GM21786 (cell line): ENCODE results near the gene TMEM132C.

ENCODE experiments used
- ATAC-seq: cut with Tn5 transposase; IDR thresholded peaks from one replicate; pipeline ENCODE4 v1.9.1; 2021; ENCODE audit not compliant: unreplicated experiment

TMEM132C gene

DNA sequence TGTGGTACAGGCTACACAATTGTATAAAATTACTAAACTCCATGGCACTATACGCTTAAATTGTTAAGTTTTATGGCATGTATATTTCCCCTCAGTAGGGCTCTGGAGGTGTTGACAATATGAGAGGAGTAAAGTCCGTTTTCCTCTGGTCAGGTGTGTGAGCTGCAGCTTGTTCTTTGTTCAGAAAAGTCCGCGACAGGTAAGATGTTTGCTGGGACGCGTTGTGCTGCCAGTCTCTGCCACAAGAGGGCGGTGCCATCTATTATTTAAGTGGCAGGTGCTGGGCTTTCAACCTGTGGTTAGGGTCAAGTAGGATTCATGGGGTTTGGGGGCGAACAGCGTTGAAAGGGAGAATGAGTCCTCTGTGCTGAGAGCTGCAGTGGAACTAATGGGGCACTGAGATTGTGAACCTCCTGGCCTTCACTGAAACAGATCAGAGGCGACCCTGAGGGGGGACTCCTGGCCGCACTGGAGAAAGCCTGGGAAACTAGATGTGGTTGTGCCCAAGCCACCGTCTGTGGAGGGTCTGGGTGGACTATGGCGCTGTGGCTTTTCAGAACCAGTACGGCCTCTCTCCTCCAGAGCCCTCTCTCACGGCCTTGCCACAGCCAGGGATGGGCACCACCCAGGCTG, 377.8 kb downstream of the TMEM132C start:
- no peak for ATAC-seq

DNA sequence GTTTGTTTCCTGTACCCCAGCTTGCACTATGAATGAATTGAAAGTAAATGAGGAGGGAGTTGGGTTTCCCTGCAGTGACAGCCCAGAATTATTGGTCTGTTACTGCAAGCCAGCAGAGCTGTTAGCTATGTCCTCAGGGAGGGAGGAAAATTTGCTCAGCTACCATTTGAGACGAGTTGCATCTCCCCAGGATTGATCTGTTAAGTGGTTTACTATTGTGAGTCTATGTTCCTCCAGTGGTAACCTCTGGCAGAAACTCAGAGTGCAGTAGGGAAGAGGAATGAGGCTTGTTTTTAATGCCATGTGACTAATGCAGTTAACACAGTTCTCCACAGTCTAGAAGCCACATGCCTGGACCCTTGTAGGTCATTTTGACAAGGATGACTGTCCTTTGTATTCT, 382.9 kb downstream of the TMEM132C start:
- ATAC-seq = no peak

DNA sequence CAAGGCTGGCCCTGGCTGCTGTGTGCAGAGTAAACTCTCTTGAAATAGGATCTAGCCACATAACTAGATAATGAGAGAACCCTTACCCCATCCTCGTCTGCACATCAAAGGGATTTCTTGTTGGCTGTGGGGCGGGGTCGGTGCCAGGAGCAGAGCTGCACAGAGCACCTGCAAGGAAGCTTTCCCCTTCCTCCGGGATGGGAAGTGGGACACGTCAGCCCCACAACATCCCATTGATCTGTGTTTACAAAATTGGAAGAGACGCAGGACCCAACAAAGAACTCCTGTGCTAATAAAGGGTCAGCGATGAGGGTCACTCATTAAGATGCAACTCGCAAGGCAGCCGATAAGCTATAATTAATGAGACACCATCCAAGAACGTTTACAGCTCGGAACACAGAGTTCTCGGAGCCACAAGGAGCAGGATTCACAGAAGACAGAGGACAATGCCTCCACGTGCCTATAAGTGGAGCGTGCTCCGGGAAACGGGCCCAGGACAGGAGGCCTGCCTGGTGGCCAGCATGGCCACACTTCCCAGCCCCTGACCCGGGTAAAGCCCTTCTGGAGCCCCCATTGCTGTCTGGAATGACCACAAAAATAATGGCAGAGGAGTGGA, 385.3 kb downstream of the TMEM132C start:
- no peak for ATAC-seq

DNA sequence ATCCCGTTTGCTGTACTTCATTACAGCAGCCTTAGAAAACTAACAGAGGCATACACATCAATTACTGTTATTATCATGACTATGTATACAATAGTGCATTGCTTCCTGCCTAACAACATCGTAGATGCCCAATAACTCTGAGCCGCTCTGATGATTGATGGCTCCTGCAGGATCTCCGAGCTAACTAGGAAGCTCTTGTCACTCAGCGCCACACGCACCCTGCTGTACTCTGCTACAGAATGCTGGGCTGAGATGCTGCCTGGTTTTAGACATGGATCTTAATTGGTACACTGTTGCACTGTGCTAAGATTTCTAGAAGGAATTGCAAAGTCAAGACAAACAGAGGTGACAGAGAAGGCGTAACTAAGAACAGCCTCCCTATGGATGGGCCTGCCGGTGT, 387.5 kb downstream of the TMEM132C start:
- no peak for ATAC-seq

DNA sequence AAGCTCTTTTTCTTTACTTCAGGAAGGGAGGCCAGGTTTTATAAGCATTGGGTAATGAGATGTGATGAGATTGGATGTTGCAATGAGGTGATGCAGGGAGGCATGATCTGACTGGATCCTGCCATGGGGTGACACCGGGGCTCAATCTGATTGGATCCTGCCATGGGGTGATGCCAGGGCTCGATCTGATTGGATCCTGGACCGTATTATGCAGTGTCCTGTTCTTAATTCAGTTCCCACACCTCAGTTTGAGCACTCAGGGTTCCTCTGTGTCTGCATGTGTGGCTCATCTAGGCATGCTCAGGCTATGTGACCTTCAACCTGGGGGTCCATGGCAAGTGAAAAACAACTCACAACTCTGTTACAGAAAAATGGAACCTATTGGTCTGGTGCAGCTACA, 390.4 kb downstream of the TMEM132C start:
- no peak for ATAC-seq

- ATAC-seq = no peak
These were observed 393.7 kb downstream of the TMEM132C start for GRCh38 chr12:128660532-128661225.

DNA sequence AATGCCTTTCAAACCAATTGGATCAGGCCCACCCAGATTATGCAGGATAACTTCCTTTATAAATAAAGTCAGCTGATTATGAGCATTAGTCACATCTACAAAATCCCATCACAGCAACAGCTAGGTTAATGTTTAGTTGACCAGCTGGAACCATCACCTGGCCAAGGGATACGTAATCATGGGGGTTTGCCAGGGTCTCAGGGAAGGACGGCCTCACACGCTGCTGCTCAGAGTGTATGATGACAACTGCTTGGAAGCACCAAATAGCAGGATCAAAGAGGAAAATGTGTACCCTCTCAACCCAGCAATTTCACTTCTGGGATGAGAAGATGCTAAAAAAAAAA, 394.2 kb downstream of the TMEM132C start:
- no peak for ATAC-seq

GRCh38 chr12:128662101-128662500, 395.1 kb downstream of the TMEM132C start:
- no peak for ATAC-seq

- no peak for ATAC-seq
These were observed 397.5 kb downstream of the TMEM132C start for GRCh38 chr12:128664501-128664900.

- no peak for ATAC-seq
These were observed 400.2 kb downstream of the TMEM132C start for GRCh38 chr12:128667193-128667592.

- no peak for ATAC-seq
These were observed 404.6 kb downstream of the TMEM132C start for GRCh38 chr12:128671528-128672042.

DNA sequence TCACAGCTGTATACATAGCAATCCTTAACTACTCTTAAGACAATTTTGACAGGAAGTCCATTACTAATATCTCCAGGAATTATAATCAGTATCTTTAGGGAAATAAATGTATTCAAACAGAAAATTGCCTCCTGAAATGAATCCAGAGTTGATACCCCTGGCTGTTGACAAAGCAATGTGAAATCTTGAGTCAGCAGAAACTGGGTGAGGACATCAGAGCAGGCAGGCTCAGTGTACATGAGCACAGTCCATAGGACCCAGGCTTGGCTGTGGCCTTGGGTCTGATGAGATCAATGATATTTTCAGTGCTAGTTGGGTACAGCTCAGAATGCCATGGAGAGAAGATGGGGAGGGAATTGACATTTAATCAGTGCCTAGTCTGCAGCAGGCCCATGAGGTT, 405.5 kb downstream of the TMEM132C start:
- ATAC-seq = no peak

DNA sequence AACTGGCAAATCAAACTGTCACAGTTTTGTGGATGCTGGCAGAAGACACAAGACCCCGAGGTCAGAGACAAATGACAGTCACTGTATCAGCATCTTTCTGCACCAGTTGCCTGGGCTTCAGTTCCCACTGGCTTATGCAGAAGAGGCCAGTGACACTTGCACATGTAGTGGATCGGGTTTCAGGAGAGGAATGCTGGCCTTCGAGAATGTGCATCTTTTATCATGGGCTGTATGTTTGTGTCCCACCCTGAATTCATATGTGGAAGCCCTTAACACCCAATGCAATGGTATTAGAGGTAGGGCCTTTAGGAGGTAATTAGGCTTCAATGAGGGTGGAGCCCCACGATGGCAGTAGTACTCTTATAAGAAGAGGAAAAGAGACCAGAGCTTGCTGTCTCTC, 405.9 kb downstream of the TMEM132C start:
- ATAC-seq = no peak

- ATAC-seq = no peak
These were observed 408.6 kb downstream of the TMEM132C start for GRCh38 chr12:128675576-128675975.

GRCh38 chr12:128680555-128680954, 413.6 kb downstream of the TMEM132C start:
- no peak for ATAC-seq

DNA sequence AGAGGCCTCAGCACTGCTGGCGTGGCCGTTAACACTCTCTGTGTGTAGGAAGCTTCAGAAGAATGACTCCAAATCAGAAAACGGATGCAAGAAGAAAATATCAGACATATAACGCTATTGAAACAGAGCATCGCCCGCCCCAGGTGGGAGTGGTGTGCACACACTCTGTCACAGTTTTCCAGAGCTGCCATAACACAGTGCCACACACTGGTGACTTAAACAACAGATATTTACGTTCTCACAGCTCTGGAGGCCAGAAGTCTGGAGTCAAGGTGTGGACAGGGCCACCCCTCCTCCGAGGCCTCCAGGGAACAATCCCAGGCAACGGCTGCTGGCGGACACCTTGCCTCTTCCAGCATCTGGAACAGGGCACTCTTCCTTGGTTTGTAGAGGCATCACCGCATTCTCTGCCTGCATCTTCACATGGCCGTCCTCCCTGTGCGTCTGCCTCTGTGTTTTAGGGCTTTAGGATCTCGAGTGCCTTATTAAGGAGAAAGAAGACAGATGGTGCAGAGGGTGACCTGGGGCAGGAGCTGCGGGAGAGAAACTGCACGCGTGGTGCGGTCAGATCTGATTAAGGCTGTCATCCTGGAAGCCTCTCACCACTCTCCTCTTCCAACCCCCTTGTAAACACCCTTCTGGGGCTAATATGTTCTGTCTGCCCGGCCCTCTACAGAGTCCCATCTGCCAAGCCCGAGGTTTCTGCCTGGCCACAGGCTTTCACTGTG, 415.7 kb downstream of the TMEM132C start:
- no peak for ATAC-seq

- no peak for ATAC-seq
These were observed 417.4 kb downstream of the TMEM132C start for GRCh38 chr12:128684352-128684751.

DNA sequence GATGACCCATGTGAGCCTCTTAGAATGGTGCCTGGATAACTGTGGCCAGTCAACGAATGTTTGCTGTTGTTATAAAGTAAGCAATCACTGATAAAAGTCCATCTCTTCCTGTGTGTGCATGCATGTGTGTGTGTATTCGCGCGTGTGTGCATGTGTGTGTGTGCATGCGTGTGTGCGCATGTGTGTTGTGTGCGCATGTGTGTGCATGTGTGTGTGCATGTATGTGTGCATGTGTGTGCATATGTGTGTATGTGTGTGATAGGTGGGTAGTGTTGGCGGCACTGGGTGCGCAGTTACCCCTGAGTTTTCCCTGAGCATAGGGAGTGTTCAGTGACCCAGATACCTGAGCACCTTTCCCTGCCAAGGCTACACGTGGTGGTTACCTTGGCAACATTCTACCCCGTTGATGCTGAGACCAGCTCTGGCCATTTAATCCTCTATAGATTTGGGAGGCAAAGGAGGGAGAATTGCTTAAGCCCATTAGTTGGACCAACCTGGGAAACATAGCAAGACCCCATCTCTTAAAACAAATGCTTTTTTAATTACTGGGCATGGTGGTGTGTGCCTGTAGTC, 419.0 kb downstream of the TMEM132C start:
- ATAC-seq = no peak

DNA sequence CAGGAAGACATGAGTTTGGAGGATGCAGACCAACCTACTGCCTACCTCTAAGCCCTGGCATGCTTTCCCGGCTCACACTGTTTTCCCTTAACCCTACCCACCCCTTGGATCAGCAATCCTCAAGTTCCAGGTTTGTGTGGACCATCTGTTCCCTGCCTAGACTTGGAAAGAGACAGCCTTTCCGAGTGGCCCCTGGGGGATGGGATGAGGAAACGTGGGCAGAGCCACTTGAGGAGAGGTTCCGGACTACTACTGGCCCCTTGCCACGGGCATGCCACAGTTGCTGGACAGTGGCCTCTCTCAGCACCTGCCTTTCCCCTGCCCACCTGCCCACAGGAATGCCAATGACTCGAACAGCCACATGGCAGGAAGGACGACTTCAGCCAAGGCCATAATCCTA, 420.9 kb downstream of the TMEM132C start:
- no peak for ATAC-seq

DNA sequence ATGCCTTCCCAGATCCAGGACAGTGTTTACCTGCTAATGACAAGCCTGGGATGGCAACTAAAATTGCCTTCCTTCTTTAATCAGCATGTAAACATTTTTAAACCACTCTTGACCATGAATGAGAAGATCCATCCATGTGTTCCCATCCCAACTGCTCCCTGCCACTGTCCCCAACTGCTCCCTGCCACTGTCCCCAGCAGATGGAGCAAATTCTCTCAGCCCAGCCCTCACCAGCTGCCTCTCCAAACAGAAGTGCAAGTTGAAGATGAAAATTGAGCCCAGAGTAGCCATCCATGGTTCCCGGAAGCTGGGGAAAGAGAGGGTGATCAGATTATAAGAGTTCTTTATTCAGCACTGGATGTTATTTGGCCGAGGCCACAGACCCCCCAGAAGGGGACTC, 423.7 kb downstream of the TMEM132C start:
- no peak for ATAC-seq

DNA sequence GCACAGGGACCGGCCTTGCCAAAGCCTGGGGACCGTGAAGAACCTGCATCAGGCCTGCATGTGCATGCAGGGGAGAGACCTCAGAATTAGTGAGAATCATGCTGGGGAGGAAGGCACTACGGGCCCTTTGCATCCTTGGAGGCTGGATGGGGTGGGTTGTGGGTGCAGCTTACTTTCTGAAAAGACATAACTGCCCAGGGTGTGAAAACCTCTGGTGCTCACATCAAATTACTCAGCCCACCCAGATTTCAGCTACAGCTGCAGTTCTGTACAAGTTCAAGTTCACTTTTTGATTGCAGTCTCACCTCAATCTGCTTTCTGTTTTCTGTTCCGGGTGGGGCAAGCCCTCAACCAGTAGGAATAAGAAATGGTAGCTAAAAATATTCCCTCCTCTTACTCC, 426.1 kb downstream of the TMEM132C start:
- ATAC-seq = no peak
